WTC11 (cell line): ENCODE results near the gene STXBP2. TPM values are rescaled to one million over a fixed set of nuclear protein-coding genes. Genes with fewer than 3 reads are reported as not detected.

Source experiments
- ATAC-seq: fragments of 200-7000 bp; cut with Tn5 transposase; 2 replicates; pipeline ENCODE4 v1.10.0; 2021; ENCODE audit warnings: mild to moderate bottlenecking, moderate library complexity
- CTCF ChIA-PET: fragments of 300-600 bp; sonication (Branson Sonifier 250); formaldehyde crosslinking; loops from one replicate; lab custom pipeline; 2021; ENCODE audit warnings: antibody characterized with exemption; lab: Charles Lee
- POLR2A ChIA-PET: fragments of 350-600 bp; sonication (Branson Sonifier 250); formaldehyde crosslinking; loops from one replicate; lab custom pipeline; 2021; ENCODE audit warnings: antibody characterized with exemption; lab: Charles Lee
- DNase-seq: peaks from one replicate; pipeline ENCODE4 v3.0.0; 2021; ENCODE audit warnings: low spot score
- H3K27ac Mint-ChIP-seq: 2 replicates; pipeline ENCODE4 v1.8.0; 2021; ENCODE audit warnings: mixed read lengths
- H3K27me3 Mint-ChIP-seq: 2 replicates; pipeline ENCODE4 v1.8.0; 2021; ENCODE audit warnings: low read depth, mild to moderate bottlenecking, moderate library complexity, mixed read lengths
- H3K36me3 Mint-ChIP-seq: 2 replicates; pipeline ENCODE4 v1.8.0; 2021; ENCODE audit warnings: mixed read lengths
- H3K4me1 Mint-ChIP-seq: 2 replicates; pipeline ENCODE4 v1.8.0; 2022; ENCODE audit warnings: mixed read lengths
- H3K4me3 Mint-ChIP-seq: 2 replicates; pipeline ENCODE4 v1.8.0; 2021; ENCODE audit warnings: mild to moderate bottlenecking, moderate library complexity, mixed read lengths
- H3K9me3 Mint-ChIP-seq: 2 replicates; pipeline ENCODE4 v1.8.0; 2021; ENCODE audit warnings: mixed read lengths
- ETV6 ChIP-seq: sonication (generic); formaldehyde crosslinking; IDR thresholded peaks from 2 replicates; pipeline ENCODE4 v1.8.1; 2022; ENCODE audit warnings: mild to moderate bottlenecking, missing genetic modification reagents
- GRHL2 ChIP-seq: fragments of 250-450 bp; sonication (Bioruptor Pico); IDR thresholded peaks from 2 replicates; pipeline ENCODE4 v1.8.0; 2022; ENCODE audit warnings: mild to moderate bottlenecking, moderate library complexity; ENCODE audit not compliant: insufficient replicate concordance, severe bottlenecking
- IRF2 ChIP-seq: sonication (generic); formaldehyde crosslinking; IDR thresholded peaks from 2 replicates; pipeline ENCODE4 v1.8.0; 2022; ENCODE audit warnings: low read depth, missing genetic modification reagents, borderline replicate concordance
- JUN ChIP-seq: sonication (generic); formaldehyde crosslinking; IDR thresholded peaks from 2 replicates; pipeline ENCODE4 v1.8.0; 2023; ENCODE audit warnings: mild to moderate bottlenecking, missing genetic modification reagents
- MXD4 ChIP-seq: fragments of 250-450 bp; sonication (Bioruptor Pico); IDR thresholded peaks from 2 replicates; pipeline ENCODE4 v1.8.0; 2021; ENCODE audit warnings: mild to moderate bottlenecking, moderate library complexity, borderline replicate concordance
- NFATC4 ChIP-seq: fragments of 250-450 bp; sonication (Bioruptor Pico); IDR thresholded peaks from 2 replicates; pipeline ENCODE4 v1.9.0; 2021; ENCODE audit warnings: mild to moderate bottlenecking
- NFE2L1 ChIP-seq: sonication (generic); formaldehyde crosslinking; IDR thresholded peaks from 2 replicates; pipeline ENCODE4 v1.8.1; 2023; ENCODE audit warnings: missing genetic modification reagents
- NR2C2 ChIP-seq: sonication (generic); formaldehyde crosslinking; IDR thresholded peaks from 2 replicates; pipeline ENCODE4 v1.8.0; 2022; ENCODE audit warnings: mild to moderate bottlenecking, missing genetic modification reagents
- SP1 ChIP-seq: sonication (generic); formaldehyde crosslinking; conservative IDR thresholded peaks from 2 replicates; pipeline ENCODE4 v1.8.1; 2022; ENCODE audit warnings: missing genetic modification reagents
- TEAD1 ChIP-seq: sonication (generic); formaldehyde crosslinking; IDR thresholded peaks from 2 replicates; pipeline ENCODE4 v1.8.0; 2022; ENCODE audit warnings: mild to moderate bottlenecking, missing genetic modification reagents
- TP53 ChIP-seq: sonication (generic); formaldehyde crosslinking; IDR thresholded peaks from 2 replicates; pipeline ENCODE4 v1.8.1; 2023; ENCODE audit warnings: mild to moderate bottlenecking, missing genetic modification reagents
- ZBTB21 ChIP-seq: sonication (generic); formaldehyde crosslinking; IDR thresholded peaks from 2 replicates; pipeline ENCODE4 v1.8.1; 2023; ENCODE audit warnings: mild to moderate bottlenecking, missing genetic modification reagents, borderline replicate concordance
- ZNF219 ChIP-seq: sonication (generic); formaldehyde crosslinking; IDR thresholded peaks from 2 replicates; pipeline ENCODE4 v1.8.0; 2023; ENCODE audit warnings: missing genetic modification reagents, mild to moderate bottlenecking, borderline replicate concordance
- ZNF263 ChIP-seq: sonication (generic); formaldehyde crosslinking; IDR thresholded peaks from 2 replicates; pipeline ENCODE4 v1.8.1; 2022; ENCODE audit warnings: low read depth, mild to moderate bottlenecking, moderate library complexity, missing genetic modification reagents
- ZNF396 ChIP-seq: fragments of 250-450 bp; sonication (Bioruptor Pico); IDR thresholded peaks from 2 replicates; pipeline ENCODE4 v1.8.0; 2021; ENCODE audit warnings: mild to moderate bottlenecking, moderate library complexity, borderline replicate concordance
- ZNF416 ChIP-seq: fragments of 250-450 bp; sonication (Bioruptor Pico); IDR thresholded peaks from 2 replicates; pipeline ENCODE4 v1.9.0; 2021; ENCODE audit warnings: mild to moderate bottlenecking, inconsistent platforms
- ZNF671 ChIP-seq: fragments of 250-450 bp; sonication (Bioruptor Pico); IDR thresholded peaks from 2 replicates; pipeline ENCODE4 v1.8.0; 2021; ENCODE audit warnings: mild to moderate bottlenecking
- total RNA-seq: library from RNA; stranded (reverse); gene quantifications from 3 replicates; pipeline ENCODE4 v1.2.3, GENCODE V29; 2021
- TF ChIP-seq, protein P1 (sequence below): sonication (generic); formaldehyde crosslinking; IDR thresholded peaks from 2 replicates; pipeline ENCODE4 v1.8.0; 2023; ENCODE audit warnings: missing genetic modification reagents
- TF ChIP-seq, protein P2 (sequence below): sonication (generic); formaldehyde crosslinking; IDR thresholded peaks from 2 replicates; pipeline ENCODE4 v1.8.0; 2022; ENCODE audit warnings: mild to moderate bottlenecking, missing genetic modification reagents
- TF ChIP-seq, protein P3 (sequence below): sonication (generic); formaldehyde crosslinking; IDR thresholded peaks from 2 replicates; pipeline ENCODE4 v1.8.0; 2022; ENCODE audit warnings: mild to moderate bottlenecking, missing genetic modification reagents
- TF ChIP-seq, protein P4 (sequence below): sonication (generic); formaldehyde crosslinking; IDR thresholded peaks from 2 replicates; pipeline ENCODE4 v1.8.1; 2022; ENCODE audit warnings: low read depth, mild to moderate bottlenecking, moderate library complexity, missing genetic modification reagents, borderline replicate concordance
- TF ChIP-seq, protein P5 (sequence below): sonication (generic); formaldehyde crosslinking; IDR thresholded peaks from 2 replicates; pipeline ENCODE4 v1.8.1; 2022; ENCODE audit warnings: mild to moderate bottlenecking, missing genetic modification reagents, moderate library complexity, borderline replicate concordance
- TF ChIP-seq, protein P6 (sequence below): sonication (generic); formaldehyde crosslinking; IDR thresholded peaks from 2 replicates; pipeline ENCODE4 v1.8.1; 2023; ENCODE audit warnings: mild to moderate bottlenecking, missing genetic modification reagents, borderline replicate concordance
- TF ChIP-seq, protein P7 (sequence below): sonication (generic); formaldehyde crosslinking; IDR thresholded peaks from 2 replicates; pipeline ENCODE4 v1.8.1; 2023; ENCODE audit warnings: mild to moderate bottlenecking, missing genetic modification reagents, moderate library complexity

Gene STXBP2
- total RNA-seq, 1 experiment from 2014 or later, result 68.9 TPM

DNA sequence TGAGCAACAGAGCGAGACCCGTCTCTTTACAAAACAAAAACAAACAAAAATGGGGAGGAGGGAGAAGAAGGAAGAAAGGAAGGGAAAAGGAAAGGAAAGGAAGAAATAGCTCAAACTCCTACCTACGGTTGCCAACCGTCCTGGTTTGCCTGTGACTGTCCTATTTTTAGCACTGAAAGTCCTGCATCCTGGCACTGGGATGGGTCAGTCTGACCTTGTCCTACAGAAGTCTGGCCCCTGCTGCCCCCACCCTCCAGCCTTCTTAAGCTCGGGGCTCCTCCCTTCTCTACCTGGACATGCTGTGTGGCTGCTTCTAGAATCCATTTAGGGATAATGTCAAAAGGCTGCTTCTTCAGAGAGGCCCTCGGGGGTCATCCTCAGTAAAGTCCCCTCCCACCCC is 1.2 kb upstream of the STXBP2 start:
- CTCF ChIA-PET, result interaction anchor here (1.0 to 1.2 kb wide), 2 partner anchors 45 to 67 kb away, joined by 3 to 9 read pairs; partner anchors contain the start of gene TRAPPC5

DNA sequence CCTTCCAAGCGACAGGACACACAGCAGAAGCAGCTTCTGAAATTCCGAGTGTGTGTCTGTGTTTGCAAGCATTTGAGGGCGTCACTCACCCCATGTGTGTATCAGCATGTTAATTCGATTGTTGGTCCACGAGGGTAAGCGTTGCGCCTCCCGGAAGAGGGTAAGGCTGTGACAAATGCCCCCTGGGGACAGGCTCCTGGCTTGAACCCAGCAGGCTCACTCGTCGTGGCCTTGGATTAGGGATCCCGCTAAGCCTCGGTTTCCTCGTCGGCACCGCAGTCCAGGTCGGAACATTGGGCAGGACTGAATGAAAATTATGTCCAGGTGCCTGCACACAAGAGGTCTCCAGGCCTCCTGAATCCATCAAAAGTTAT is 606 bp upstream of the STXBP2 start:
- ATAC-seq, result no peak
- peaks cover 30% of the 10 kb centered on the region for H3K27me3 Mint-ChIP-seq
- CTCF ChIA-PET, result interaction anchor here (1.0 to 1.2 kb wide), 2 partner anchors 44 to 68 kb away, joined by 3 to 9 read pairs; partner anchors contain the start of gene TRAPPC5
- peaks cover 8% of the 10 kb centered on the region for H3K9me3 Mint-ChIP-seq
- no peaks in the 10 kb centered on the region for H3K4me1 Mint-ChIP-seq
- DNase-seq, result no peak
- H3K4me3 Mint-ChIP-seq, result peak overlapping the region; percentile 71
- no peak overlapping the region for H3K27ac Mint-ChIP-seq
- H3K36me3 Mint-ChIP-seq, result peaks cover 7% of the 10 kb centered on the region; the same call in 1 of the 2 replicates
- POLR2A ChIA-PET, result no interaction called here
- TF ChIP-seq JUN (CRISPR knock-in tag) (no peak), IRF2 (CRISPR knock-in tag) (no peak), ZNF671 (CRISPR knock-in tag) (no peak), TEAD1 (CRISPR knock-in tag) (no peak), NFE2L1 (CRISPR knock-in tag) (no peak), ZNF219 (CRISPR knock-in tag) (no peak), ZNF416 (no peak)
- TF ChIP-seq, protein P1, sequence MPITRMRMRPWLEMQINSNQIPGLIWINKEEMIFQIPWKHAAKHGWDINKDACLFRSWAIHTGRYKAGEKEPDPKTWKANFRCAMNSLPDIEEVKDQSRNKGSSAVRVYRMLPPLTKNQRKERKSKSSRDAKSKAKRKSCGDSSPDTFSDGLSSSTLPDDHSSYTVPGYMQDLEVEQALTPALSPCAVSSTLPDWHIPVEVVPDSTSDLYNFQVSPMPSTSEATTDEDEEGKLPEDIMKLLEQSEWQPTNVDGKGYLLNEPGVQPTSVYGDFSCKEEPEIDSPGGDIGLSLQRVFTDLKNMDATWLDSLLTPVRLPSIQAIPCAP, result no peak

More for the DNA sequence above, 1.2 kb upstream of the STXBP2 start:
- Mint-ChIP-seq H3K27ac (no peak overlapping the region), H3K4me3 (peak overlapping the region; percentile 71), H3K9me3 (peaks cover 8% of the 10 kb centered on the region)
- ATAC-seq, result no peak
- TF ChIP-seq TEAD1 (CRISPR knock-in tag) (no peak), NFATC4 (CRISPR knock-in tag) (no peak), TP53 (no peak), ZNF263 (CRISPR knock-in tag) (no peak), ZNF396 (no peak), NR2C2 (CRISPR knock-in tag) (no peak), MXD4 (no peak), ZBTB21 (CRISPR knock-in tag) (no peak), NFE2L1 (CRISPR knock-in tag) (no peak), ETV6 (CRISPR knock-in tag) (no peak), GRHL2 (CRISPR knock-in tag) (no peak), SP1 (CRISPR knock-in tag) (no peak), ZNF416 (no peak)
- TF ChIP-seq, protein P2, sequence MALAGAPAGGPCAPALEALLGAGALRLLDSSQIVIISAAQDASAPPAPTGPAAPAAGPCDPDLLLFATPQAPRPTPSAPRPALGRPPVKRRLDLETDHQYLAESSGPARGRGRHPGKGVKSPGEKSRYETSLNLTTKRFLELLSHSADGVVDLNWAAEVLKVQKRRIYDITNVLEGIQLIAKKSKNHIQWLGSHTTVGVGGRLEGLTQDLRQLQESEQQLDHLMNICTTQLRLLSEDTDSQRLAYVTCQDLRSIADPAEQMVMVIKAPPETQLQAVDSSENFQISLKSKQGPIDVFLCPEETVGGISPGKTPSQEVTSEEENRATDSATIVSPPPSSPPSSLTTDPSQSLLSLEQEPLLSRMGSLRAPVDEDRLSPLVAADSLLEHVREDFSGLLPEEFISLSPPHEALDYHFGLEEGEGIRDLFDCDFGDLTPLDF (CRISPR knock-in tag), result no peak
- TF ChIP-seq, protein P3, sequence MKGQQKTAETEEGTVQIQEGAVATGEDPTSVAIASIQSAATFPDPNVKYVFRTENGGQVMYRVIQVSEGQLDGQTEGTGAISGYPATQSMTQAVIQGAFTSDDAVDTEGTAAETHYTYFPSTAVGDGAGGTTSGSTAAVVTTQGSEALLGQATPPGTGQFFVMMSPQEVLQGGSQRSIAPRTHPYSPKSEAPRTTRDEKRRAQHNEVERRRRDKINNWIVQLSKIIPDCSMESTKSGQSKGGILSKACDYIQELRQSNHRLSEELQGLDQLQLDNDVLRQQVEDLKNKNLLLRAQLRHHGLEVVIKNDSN, result no peak
- TF ChIP-seq, protein P4, sequence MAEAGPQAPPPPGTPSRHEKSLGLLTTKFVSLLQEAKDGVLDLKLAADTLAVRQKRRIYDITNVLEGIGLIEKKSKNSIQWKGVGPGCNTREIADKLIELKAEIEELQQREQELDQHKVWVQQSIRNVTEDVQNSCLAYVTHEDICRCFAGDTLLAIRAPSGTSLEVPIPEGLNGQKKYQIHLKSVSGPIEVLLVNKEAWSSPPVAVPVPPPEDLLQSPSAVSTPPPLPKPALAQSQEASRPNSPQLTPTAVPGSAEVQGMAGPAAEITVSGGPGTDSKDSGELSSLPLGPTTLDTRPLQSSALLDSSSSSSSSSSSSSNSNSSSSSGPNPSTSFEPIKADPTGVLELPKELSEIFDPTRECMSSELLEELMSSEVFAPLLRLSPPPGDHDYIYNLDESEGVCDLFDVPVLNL (CRISPR knock-in tag), result no peak
- TF ChIP-seq, protein P5, sequence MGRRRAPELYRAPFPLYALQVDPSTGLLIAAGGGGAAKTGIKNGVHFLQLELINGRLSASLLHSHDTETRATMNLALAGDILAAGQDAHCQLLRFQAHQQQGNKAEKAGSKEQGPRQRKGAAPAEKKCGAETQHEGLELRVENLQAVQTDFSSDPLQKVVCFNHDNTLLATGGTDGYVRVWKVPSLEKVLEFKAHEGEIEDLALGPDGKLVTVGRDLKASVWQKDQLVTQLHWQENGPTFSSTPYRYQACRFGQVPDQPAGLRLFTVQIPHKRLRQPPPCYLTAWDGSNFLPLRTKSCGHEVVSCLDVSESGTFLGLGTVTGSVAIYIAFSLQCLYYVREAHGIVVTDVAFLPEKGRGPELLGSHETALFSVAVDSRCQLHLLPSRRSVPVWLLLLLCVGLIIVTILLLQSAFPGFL (CRISPR knock-in tag), result no peak
- TF ChIP-seq, protein P6, sequence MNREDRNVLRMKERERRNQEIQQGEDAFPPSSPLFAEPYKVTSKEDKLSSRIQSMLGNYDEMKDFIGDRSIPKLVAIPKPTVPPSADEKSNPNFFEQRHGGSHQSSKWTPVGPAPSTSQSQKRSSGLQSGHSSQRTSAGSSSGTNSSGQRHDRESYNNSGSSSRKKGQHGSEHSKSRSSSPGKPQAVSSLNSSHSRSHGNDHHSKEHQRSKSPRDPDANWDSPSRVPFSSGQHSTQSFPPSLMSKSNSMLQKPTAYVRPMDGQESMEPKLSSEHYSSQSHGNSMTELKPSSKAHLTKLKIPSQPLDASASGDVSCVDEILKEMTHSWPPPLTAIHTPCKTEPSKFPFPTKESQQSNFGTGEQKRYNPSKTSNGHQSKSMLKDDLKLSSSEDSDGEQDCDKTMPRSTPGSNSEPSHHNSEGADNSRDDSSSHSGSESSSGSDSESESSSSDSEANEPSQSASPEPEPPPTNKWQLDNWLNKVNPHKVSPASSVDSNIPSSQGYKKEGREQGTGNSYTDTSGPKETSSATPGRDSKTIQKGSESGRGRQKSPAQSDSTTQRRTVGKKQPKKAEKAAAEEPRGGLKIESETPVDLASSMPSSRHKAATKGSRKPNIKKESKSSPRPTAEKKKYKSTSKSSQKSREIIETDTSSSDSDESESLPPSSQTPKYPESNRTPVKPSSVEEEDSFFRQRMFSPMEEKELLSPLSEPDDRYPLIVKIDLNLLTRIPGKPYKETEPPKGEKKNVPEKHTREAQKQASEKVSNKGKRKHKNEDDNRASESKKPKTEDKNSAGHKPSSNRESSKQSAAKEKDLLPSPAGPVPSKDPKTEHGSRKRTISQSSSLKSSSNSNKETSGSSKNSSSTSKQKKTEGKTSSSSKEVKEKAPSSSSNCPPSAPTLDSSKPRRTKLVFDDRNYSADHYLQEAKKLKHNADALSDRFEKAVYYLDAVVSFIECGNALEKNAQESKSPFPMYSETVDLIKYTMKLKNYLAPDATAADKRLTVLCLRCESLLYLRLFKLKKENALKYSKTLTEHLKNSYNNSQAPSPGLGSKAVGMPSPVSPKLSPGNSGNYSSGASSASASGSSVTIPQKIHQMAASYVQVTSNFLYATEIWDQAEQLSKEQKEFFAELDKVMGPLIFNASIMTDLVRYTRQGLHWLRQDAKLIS (CRISPR knock-in tag), result no peak
- TF ChIP-seq, protein P7, sequence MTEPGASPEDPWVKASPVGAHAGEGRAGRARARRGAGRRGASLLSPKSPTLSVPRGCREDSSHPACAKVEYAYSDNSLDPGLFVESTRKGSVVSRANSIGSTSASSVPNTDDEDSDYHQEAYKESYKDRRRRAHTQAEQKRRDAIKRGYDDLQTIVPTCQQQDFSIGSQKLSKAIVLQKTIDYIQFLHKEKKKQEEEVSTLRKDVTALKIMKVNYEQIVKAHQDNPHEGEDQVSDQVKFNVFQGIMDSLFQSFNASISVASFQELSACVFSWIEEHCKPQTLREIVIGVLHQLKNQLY (CRISPR knock-in tag), result no peak
- TF ChIP-seq, all 79 proteins: peak for 0
- Mint-ChIP-seq H3K27me3 (peaks cover 30% of the 10 kb centered on the region), H3K4me1 (peaks cover 2% of the 10 kb centered on the region), H3K36me3 (peaks cover 7% of the 10 kb centered on the region; the same call in 1 of the 2 replicates)
- POLR2A ChIA-PET, result no interaction called here
- no peak for DNase-seq
